GM12801 (cell line): ENCODE results near the gene EVX1.

Experiments used
- CTCF ChIP-seq: IDR thresholded peaks from one replicate; pipeline ENCODE4 v1.5.1; 2011; ENCODE audit warnings: control low read depth; ENCODE audit not compliant: insufficient read length; ENCODE audit errors: extremely low read depth

Gene EVX1

GRCh38 chr7:27242555-27243339 lies at the start of gene EVX1:
TSS of gene EVX1 (plus strand) at chr7:27242802. CDS start at chr7:27243031, 229 bp downstream.
- no peak for TF ChIP-seq CTCF

- no peak for TF ChIP-seq CTCF
These were observed 49.1 kb upstream of the EVX1 start for GRCh38 chr7:27193335-27194001.

- TF ChIP-seq CTCF = no peak
These were observed 48.6 kb upstream of the EVX1 start for GRCh38 chr7:27194002-27194352.

- no peak for TF ChIP-seq CTCF
These were observed 47.8 kb upstream of the EVX1 start for GRCh38 chr7:27194686-27195379.

GRCh38 chr7:27196287-27196767 lies 46.3 kb upstream of the EVX1 start:
- TF ChIP-seq CTCF = no peak

- TF ChIP-seq CTCF = no peak
These were observed 45.2 kb upstream of the EVX1 start for GRCh38 chr7:27197137-27198042.
